RKO (cell line): ENCODE measurements around the gene BCAR1.
A peak's percentile ranks its signal among the peaks of the same experiment; 100 is the strongest.
"Not testable (repeated sequence)": the region's sequence is repeated elsewhere in the genome, so short reads cannot be mapped to it uniquely, and the experiment has no call there.

Source experiments
- DNase-seq: peaks from one replicate; pipeline ENCODE4 v3.0.0-alpha.2; 2016; ENCODE audit warnings: low spot score

BCAR1 gene, protein sequence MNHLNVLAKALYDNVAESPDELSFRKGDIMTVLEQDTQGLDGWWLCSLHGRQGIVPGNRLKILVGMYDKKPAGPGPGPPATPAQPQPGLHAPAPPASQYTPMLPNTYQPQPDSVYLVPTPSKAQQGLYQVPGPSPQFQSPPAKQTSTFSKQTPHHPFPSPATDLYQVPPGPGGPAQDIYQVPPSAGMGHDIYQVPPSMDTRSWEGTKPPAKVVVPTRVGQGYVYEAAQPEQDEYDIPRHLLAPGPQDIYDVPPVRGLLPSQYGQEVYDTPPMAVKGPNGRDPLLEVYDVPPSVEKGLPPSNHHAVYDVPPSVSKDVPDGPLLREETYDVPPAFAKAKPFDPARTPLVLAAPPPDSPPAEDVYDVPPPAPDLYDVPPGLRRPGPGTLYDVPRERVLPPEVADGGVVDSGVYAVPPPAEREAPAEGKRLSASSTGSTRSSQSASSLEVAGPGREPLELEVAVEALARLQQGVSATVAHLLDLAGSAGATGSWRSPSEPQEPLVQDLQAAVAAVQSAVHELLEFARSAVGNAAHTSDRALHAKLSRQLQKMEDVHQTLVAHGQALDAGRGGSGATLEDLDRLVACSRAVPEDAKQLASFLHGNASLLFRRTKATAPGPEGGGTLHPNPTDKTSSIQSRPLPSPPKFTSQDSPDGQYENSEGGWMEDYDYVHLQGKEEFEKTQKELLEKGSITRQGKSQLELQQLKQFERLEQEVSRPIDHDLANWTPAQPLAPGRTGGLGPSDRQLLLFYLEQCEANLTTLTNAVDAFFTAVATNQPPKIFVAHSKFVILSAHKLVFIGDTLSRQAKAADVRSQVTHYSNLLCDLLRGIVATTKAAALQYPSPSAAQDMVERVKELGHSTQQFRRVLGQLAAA

DNA sequence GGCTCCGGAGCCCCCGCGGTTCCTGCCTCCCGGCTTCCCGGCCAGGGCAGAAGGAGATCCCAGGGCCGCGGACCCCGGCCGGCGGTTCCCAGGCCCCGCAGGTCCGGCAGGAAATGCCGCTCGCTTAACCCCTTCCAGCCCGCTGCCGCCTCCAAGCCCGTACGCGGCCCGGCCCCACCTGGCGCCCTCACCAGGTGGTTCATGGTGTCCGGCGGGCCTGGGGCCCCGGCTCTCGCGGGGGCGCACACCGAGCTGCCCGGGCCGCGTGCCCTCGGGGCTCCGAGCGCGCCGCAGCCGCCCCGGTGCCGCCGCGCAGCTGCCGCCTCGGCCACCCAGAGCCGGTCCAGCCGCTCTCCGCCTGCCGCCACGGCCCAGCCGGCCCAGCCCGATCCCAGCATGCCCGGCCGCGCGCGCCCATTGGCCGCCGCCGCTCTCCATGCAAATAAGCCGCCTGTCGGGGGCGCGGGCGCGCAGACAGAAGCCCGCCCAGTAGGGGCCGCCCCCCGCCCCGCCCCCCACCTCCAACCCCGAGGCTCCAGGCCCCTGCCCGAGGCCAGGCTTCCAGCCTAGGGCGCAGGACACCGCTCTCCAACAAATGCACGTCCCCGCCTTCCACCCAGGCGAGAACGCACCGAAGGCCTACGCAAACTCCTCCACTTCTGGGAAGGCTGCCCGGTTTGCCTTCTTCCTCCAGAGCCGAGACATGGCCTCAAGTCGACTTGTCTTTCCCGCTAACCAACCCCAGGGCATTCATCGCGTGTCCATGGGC, at the start of gene BCAR1:
TSS of gene BCAR1 (minus strand) at position 345 of the 769 bp plus-strand sequence. CDS start at position 203, 142 bp downstream.
- peak; percentile 81 for DNase-seq

DNA sequence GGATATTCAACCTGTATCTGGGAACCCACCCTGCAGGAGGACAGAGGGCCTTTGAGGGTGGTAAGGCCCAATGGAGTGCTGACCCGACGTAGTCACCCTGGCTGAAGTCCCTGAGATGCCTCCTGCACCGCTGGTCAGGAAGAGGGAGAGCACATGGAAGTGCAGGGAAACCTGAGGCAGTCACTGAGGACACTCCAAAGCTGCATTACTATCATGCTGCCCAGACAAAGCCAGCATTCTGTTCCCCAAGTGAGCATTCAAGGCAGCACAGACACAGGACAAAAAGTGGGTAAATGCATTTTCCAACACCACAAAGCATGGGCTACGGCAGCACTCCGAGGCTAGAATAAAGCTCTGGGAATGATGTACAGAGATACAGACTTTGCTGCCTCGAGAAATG, 46.8 kb upstream of the BCAR1 start:
- no peak for DNase-seq

DNA sequence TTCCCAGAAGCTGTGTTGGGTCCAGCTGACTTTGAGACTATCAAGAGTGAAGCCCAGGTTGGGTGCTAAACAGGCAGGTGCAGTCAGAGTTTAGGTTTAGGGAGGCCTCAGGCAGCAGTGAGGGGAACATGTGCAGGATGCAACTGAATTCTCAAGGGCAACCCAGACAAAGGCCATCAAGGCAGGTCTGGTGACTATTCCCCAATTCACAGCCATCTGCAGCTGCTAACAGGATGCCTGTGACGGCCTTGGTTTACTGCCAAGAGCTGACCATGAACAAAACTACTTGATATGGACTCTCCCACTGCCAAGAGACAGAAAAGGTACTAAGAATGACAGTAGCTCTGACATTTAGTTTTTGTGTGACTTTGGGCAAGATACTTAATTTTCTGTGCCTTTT, 45.2 kb upstream of the BCAR1 start:
- no peak for DNase-seq

DNA sequence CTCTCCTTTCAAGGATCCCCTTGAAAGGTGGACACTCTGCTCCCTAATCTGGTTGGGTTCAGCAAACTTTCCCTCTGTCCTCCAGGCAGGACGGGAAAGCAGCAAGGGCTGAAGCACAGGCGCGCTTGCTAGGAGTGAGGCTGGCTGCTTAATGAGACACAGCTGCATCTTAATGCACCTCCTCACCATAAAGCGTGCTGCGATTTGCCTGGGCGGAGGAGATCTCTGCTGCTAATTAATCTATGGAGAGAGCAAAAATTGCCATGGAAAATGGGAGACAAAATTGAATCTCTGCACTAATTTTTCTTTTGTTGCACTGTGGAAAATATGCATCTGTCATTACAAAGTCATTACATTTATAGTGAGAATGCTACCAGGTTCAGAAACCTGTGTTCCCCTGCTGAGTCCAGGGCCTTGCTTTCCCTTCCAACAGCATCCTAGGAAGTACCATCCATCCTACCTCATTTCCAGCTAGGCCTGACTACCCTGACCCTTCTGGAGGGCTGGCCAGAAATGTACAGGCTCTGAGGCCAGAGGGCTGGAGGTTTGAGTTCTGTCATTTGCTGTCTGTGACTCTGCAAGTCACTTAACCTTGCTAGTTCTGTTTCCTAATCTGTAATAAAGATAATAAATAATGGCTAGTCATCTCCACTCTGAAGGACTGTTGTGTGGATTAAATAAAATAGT, 43.5 kb upstream of the BCAR1 start:
- no peak for DNase-seq

DNA sequence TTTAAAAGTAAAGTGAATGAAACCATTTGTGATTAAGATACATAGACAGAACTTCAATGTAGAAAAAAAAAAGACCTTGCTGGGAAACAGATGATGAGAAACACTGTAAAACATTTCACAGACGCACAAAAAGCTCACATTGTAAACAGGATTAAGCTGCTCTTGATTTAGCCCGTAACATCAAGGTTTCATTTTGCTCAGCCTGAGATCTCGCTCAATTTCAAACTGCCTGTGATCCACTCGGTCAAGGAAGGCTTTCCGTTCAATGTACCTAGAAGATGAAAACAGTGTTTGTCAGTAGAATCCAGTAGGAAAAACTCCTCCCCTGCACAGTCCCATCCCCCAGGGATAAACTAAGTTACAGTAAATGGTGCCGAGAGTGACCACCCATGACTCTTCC, 42.3 kb upstream of the BCAR1 start:
- no peak for DNase-seq

GRCh38 chr16:75293173-75293572, 41.7 kb upstream of the BCAR1 start:
- DNase-seq: no peak

- no peak for DNase-seq
Observed at GRCh38 chr16:75292691-75293090, 41.3 kb upstream of the BCAR1 start.

DNA sequence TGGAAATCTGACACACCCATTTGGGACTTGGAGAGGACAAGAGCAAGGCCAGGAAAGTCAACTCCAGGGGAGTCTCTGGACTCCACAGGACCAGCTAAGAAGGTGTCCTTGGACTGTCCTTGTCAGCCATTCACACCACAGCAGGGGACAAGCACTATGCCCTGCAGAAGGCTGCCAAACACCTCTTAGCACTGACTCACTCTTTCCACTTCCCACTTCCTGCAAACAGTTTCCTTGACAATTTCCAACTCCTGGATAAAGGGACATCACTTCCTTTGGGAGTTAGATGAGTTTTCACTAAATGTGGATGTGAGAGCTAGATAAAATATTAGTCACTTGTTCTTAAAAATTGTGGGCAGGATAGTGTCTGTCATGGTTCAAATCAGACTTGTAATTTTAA, 37.8 kb upstream of the BCAR1 start:
- DNase-seq: peak; percentile 62

DNA sequence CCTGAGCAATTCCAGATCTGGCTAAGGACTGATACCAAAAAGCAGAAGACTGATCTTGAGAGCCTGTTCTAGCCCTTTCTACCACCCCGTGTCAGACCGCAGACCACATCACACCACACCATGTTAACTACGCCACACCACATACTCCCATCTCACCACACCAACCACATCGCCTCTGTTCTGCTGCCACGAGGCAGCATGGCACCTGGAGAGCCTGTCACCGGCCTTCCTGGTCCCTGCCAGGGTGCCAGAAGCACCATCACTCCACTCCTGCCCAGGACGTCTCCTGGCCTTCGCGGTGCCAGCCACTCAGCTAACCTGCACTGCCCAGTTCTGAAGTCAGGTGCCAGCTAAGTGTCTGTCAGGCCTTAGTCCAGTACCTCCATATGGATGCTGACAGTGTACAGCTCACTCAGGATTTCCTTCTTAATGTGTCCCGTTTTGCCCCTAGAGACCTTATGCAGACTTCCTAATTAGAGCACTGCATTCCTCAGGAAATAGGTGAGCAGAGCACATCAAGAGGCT, 37.2 kb upstream of the BCAR1 start:
- no peak for DNase-seq

- no peak for DNase-seq
Observed at GRCh38 chr16:75288181-75288580, 36.8 kb upstream of the BCAR1 start.

- DNase-seq: no peak
Observed at GRCh38 chr16:75287708-75288107, 36.3 kb upstream of the BCAR1 start.

- no peak for DNase-seq
Observed at GRCh38 chr16:75286389-75286788, 35.0 kb upstream of the BCAR1 start.

DNA sequence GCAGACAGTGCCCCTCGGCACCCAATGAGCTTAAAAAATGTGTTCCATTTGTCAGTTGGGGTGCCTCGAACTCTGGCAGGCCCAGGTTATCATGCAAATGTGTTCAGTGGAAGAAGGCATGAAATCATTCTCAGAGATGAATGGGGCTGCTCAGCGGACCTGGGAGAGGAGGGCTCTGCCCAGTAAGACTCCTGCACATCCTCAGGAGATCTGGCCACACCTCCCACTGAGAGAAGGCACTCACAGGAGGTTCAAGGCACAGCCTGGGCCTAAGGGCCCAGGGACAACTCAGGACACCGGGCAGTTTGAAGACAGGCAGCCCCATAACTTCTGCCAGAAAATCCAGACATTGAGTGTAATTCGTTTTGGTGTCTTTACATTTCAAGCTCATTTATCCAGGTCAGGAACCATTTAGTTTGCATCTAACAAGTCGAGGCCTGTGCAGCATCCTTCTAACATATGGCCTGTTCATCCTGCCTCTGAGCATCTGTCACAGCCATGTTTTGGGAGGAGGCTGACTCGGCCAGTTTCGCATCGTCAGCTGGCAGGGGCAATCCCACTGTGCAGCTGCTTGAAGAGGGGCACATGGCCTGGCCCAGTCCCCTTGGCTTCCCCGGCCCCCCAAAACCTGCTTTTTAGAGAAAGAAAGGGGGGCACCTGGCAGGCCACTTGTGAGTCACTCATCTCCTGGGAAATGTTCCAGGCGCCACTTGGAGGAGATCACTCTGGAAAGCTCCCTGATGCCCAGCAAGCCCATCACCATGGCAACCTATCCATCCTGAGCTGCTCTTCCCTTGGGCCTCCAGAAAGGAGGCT, 31.2 kb upstream of the BCAR1 start:
- no peak for DNase-seq

GRCh38 chr16:75281826-75282225, 30.4 kb upstream of the BCAR1 start:
- DNase-seq: no peak

- DNase-seq: not testable (repeated sequence)
Observed at GRCh38 chr16:75281009-75281408, 29.6 kb upstream of the BCAR1 start.

- no peak for DNase-seq
Observed at GRCh38 chr16:75280331-75280804, 28.9 kb upstream of the BCAR1 start.

DNA sequence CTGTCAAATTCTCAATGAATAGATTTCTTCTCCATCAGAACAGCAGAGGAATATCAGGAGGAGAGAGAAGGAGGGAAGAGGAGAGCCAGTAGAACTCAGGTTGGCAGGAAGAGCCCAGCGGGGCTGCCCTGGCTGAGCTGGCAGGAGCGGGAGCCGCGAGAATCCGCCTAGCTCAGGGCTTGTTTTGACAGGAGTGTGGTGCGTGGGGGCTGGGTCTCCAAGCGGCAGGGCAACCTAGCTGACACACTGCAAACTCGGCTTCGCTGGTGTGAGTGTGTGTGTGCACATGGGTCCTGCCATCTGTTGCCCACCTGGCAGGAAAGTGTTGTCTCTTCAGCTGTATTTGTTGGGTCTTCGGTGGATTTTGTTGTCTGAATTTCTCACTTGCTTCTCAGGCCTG, 27.9 kb upstream of the BCAR1 start:
- DNase-seq: no peak

GRCh38 chr16:75273054-75273925, 21.9 kb upstream of the BCAR1 start:
- DNase-seq: peak; percentile 47

DNA sequence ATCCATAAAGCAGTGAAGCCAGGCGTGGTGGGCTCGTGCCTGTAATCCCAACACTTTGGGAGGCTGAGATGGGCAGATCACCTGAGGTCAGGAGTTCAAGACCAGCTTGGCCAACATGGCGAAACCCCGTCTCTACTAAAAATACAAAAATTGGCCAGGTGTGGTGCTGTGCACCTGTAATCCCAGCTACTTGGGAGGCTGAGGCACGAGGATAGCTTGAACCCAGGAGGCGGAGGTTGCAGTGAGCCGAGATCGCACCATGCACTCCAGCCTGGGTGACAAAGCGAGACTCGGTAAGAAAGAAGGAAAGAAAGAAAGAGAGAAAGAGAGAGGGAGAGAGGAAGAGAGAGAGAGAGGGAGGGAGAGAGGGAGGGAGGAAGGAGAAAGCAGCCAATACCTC, 21.2 kb upstream of the BCAR1 start:
- DNase-seq: not testable (repeated sequence)
